Measurements from ENCODE around the gene ARFGAP1.

GRCh38 chr20:63325554-63326313 lies 53.1 kb downstream of the ARFGAP1 start:
- TF ChIP-seq POLR2A (IDR thresholded peaks at IDR 0.05; ENCODE audit: low read length) (no peak), CHD2 (IDR thresholded peaks at IDR 0.05; ENCODE audit: low read length, partially characterized antibody) (no peak), EP300 (IDR thresholded peaks at IDR 0.05) (no peak), PHF8 (IDR thresholded peaks at IDR 0.05; ENCODE audit: borderline replicate concordance, low read depth) (no peak), KDM5A (IDR thresholded peaks at IDR 0.05) (no peak), KDM1A (IDR thresholded peaks at IDR 0.05; ENCODE audit: low read depth) (no peak), CTCF (IDR thresholded peaks at IDR 0.05) (no peak), POLR2AphosphoS2 (conservative IDR thresholded peaks at IDR 0.05; ENCODE audit: low read length) (no peak), RAD21 (conservative IDR thresholded peaks at IDR 0.05 in 1 of 2, IDR thresholded peaks at IDR 0.05 in 1 of 2) (no peak), BHLHE40 (IDR thresholded peaks at IDR 0.05; ENCODE audit: low read depth, low read length) (no peak), HOXB5 (CRISPR knock-in tag; IDR thresholded peaks at IDR 0.05) (no peak)
